ENCODE measurements around the gene RPL10A.

The RPL10A gene

DNA sequence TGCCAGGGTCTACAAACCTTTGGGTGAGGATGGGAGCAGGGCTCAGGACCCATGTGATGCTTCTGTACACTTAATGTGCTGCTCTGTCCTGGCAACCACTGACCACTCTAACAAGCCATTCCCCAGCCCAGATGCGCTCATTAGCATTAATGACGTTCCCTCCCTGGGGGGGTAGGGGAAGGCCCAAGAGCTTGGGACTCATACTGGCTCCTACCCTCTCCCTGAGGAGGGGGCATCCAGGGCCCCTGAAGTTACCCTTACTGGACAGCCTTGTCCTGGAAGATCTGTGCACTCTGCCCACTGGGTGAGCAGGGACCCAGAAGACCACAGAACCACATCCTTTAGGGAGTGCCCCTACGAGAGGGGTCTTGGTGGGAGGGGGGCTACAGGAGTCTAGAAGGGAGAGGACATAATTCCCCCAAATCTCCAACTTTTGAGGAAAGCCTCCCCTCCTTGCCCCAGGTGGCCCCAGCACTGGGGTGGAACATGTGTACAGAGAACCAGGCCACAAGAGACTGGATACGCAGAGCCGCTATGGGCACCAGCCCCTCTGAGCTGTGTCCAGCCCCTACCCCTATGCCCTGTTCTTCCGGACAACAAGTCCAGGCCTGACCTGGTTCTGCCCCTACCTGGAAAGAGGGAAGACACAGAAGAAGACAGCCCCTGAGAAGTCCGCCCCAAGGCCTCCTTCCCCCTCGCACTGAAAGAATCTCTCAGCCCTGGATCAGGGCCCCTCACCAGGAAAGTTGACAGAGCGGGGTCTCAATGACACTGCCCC, 27.2 kb downstream of the RPL10A start:
- DNase-seq (ENCODE audit: low read depth): no peak
- TF ChIP-seq, protein P1, sequence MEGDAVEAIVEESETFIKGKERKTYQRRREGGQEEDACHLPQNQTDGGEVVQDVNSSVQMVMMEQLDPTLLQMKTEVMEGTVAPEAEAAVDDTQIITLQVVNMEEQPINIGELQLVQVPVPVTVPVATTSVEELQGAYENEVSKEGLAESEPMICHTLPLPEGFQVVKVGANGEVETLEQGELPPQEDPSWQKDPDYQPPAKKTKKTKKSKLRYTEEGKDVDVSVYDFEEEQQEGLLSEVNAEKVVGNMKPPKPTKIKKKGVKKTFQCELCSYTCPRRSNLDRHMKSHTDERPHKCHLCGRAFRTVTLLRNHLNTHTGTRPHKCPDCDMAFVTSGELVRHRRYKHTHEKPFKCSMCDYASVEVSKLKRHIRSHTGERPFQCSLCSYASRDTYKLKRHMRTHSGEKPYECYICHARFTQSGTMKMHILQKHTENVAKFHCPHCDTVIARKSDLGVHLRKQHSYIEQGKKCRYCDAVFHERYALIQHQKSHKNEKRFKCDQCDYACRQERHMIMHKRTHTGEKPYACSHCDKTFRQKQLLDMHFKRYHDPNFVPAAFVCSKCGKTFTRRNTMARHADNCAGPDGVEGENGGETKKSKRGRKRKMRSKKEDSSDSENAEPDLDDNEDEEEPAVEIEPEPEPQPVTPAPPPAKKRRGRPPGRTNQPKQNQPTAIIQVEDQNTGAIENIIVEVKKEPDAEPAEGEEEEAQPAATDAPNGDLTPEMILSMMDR (conservative IDR thresholded peaks at IDR 0.05; ENCODE audit: control insufficient read depth, insufficient read depth, low read depth, low read length): no peak
- H3K4me3 ChIP-seq (ENCODE audit: control insufficient read depth, low read depth, low read length): peak overlapping the region; percentile 68

GRCh38 chr6:35496036-35496840, 28.0 kb downstream of the RPL10A start:
- TF ChIP-seq, protein P1 (conservative IDR thresholded peaks at IDR 0.05; ENCODE audit: control insufficient read depth, insufficient read depth, low read depth, low read length): no peak
- peak overlapping the region; percentile 68 for H3K4me3 ChIP-seq (ENCODE audit: control insufficient read depth, low read depth, low read length)
- DNase-seq (ENCODE audit: low read depth): no peak

GRCh38 chr6:35496841-35497570, 28.8 kb downstream of the RPL10A start, which contains the start of gene TEAD3:
Gene TEAD3, minus strand, starts transcription at chr6:35497079.
- DNase-seq (ENCODE audit: low read depth): peak; percentile 67
- peak within 1 kb of the TSS; percentile 68 for H3K4me3 ChIP-seq (ENCODE audit: control insufficient read depth, low read depth, low read length)
- TF ChIP-seq, protein P1 (conservative IDR thresholded peaks at IDR 0.05; ENCODE audit: control insufficient read depth, insufficient read depth, low read depth, low read length): no peak

- peak; percentile 85 for DNase-seq (ENCODE audit: low read depth)
- TF ChIP-seq, protein P1 (conservative IDR thresholded peaks at IDR 0.05; ENCODE audit: control insufficient read depth, insufficient read depth, low read depth, low read length): no peak
Measured at GRCh38 chr6:35497571-35498421, 29.6 kb downstream of the RPL10A start.

GRCh38 chr6:35498422-35499067, 30.3 kb downstream of the RPL10A start:
- no peak for DNase-seq (ENCODE audit: low read depth)
- peak overlapping the region; percentile 44 for H3K4me3 ChIP-seq (ENCODE audit: control insufficient read depth, low read depth, low read length)
- TF ChIP-seq, protein P1 (conservative IDR thresholded peaks at IDR 0.05; ENCODE audit: control insufficient read depth, insufficient read depth, low read depth, low read length): no peak

More at GRCh38 chr6:35497571-35498421, 29.6 kb downstream of the RPL10A start:
- peak overlapping the region; percentile 44 for H3K4me3 ChIP-seq (ENCODE audit: control insufficient read depth, low read depth, low read length)

Measured in fibroblast of mammary gland (primary cell).